IMR-90 (cell line): ENCODE measurements around the gene TAOK1. TPM values are rescaled to one million over a fixed set of nuclear protein-coding genes. Genes with fewer than 3 reads are reported as not detected.

Experiments used
- ATAC-seq: fragments of 200-7000 bp; cut with Tn5 transposase; 2 replicates; pipeline ENCODE4 v1.9.1; 2020; ENCODE audit warnings: low read depth, mild to moderate bottlenecking, moderate library complexity
- BruUV-seq: library from RNA; stranded (reverse); fragments of 400-500 nt; replicated peaks from 2 replicates; lab custom pipeline; 2021; lab: Mats Ljungman, UMichigan
- CTCF ChIA-PET: fragments of 300-600 bp; formaldehyde crosslinking; extraction: SDS; loops from one replicate; lab custom pipeline; 2021; ENCODE audit warnings: antibody characterized with exemption; lab: Yijun Ruan, JAX
- POLR2A ChIA-PET: fragments of 300-600 bp; sonication (Branson Sonifier 250); formaldehyde crosslinking; loops from one replicate; lab custom pipeline; 2022; ENCODE audit warnings: antibody characterized with exemption; ENCODE audit not compliant: unreplicated experiment; lab: Charles Lee
- DNase-seq: peaks from one replicate; pipeline ENCODE4 v3.0.0; 2013
- H2AFZ ChIP-seq: replicated peaks from 2 replicates; pipeline ENCODE3; 2013; ENCODE audit warnings: low read length, mild to moderate bottlenecking; ENCODE audit not compliant: poor library complexity
- H2AK5ac ChIP-seq: 2 replicates; pipeline ENCODE4 v1.6.1; 2013; ENCODE audit warnings: low read depth, low read length, inconsistent platforms
- H2AK9ac ChIP-seq: replicated peaks from 2 replicates; pipeline ENCODE3; 2013; ENCODE audit warnings: mild to moderate bottlenecking, low read depth, low read length, moderate library complexity; ENCODE audit not compliant: poor library complexity
- H2BK120ac ChIP-seq: 2 replicates; pipeline ENCODE4 v1.6.1; 2013; ENCODE audit warnings: low read depth, low read length, inconsistent platforms
- H2BK15ac ChIP-seq: 3 replicates; pipeline ENCODE4 v1.6.1; 2013; ENCODE audit warnings: low read depth, low read length, inconsistent platforms
- H2BK20ac ChIP-seq: 2 replicates; pipeline ENCODE4 v1.6.1; 2013; ENCODE audit warnings: low read depth, mild to moderate bottlenecking, inconsistent platforms, low read length, moderate library complexity
- H2BK5ac ChIP-seq: 2 replicates; pipeline ENCODE4 v1.6.1; 2013; ENCODE audit warnings: mild to moderate bottlenecking, low read depth, low read length, inconsistent platforms; ENCODE audit not compliant: poor library complexity, severe bottlenecking
- H3K14ac ChIP-seq: replicated peaks from 2 replicates; pipeline ENCODE4 v1.6.1; 2013; ENCODE audit warnings: low read depth, low read length, inconsistent platforms
- H3K18ac ChIP-seq: 2 replicates; pipeline ENCODE4 v1.6.1; 2013; ENCODE audit warnings: low read depth, low read length, control low read depth
- H3K23ac ChIP-seq: 2 replicates; pipeline ENCODE4 v1.6.1; 2013; ENCODE audit warnings: low read depth, low read length, inconsistent platforms
- H3K27ac ChIP-seq: 2 replicates; pipeline ENCODE4 v1.5.1; 2013; ENCODE audit warnings: mild to moderate bottlenecking, control low read depth, low read length; ENCODE audit not compliant: insufficient read depth
- H3K27me3 ChIP-seq: 2 replicates; pipeline ENCODE4 v1.6.1; 2013; ENCODE audit warnings: low read length; ENCODE audit not compliant: control insufficient read depth, insufficient read depth
- H3K36me3 ChIP-seq: 2 replicates; pipeline ENCODE4 v1.6.1; 2013; ENCODE audit warnings: low read length, mixed read lengths; ENCODE audit not compliant: control insufficient read depth, insufficient read depth
- H3K4ac ChIP-seq: 2 replicates; pipeline ENCODE4 v1.6.1; 2013; ENCODE audit warnings: low read depth, low read length, inconsistent platforms
- H3K4me1 ChIP-seq: 2 replicates; pipeline ENCODE4 v1.6.1; 2013; ENCODE audit warnings: low read length, mixed read lengths; ENCODE audit not compliant: control insufficient read depth, insufficient read depth
- H3K4me2 ChIP-seq: 2 replicates; pipeline ENCODE4 v1.6.1; 2013; ENCODE audit warnings: low read depth, mild to moderate bottlenecking, control low read depth, low read length, moderate library complexity
- H3K4me3 ChIP-seq: 2 replicates; pipeline ENCODE4 v1.5.1; 2013; ENCODE audit warnings: low read depth, mild to moderate bottlenecking, control low read depth, low read length, moderate library complexity; ENCODE audit not compliant: insufficient read depth
- H3K56ac ChIP-seq: 2 replicates; pipeline ENCODE4 v1.6.1; 2013; ENCODE audit warnings: low read length, inconsistent platforms; ENCODE audit not compliant: insufficient read depth; ENCODE audit errors: extremely low read depth
- H3K79me1 ChIP-seq, 2 experiments: 2 replicates each; pipeline ENCODE4 v1.6.1; 2013; ENCODE audit warnings: low read length in 2 of 2, inconsistent platforms in 1 of 2, low read depth in 1 of 2
- H3K9ac ChIP-seq: 2 replicates; pipeline ENCODE4 v1.6.1; 2013; ENCODE audit warnings: low read depth, low read length, control low read depth
- H3K9me1 ChIP-seq: 2 replicates; pipeline ENCODE4 v1.6.1; 2013; ENCODE audit warnings: low read length, inconsistent platforms; ENCODE audit not compliant: insufficient read depth
- H3K9me3 ChIP-seq: 2 replicates; pipeline ENCODE4 v1.6.1; 2013; ENCODE audit warnings: low read length; ENCODE audit not compliant: control insufficient read depth, insufficient read depth
- H4K20me1 ChIP-seq: 2 replicates; pipeline ENCODE4 v1.6.1; 2013; ENCODE audit warnings: low read length, inconsistent platforms; ENCODE audit not compliant: insufficient read depth
- H4K5ac ChIP-seq: 2 replicates; pipeline ENCODE4 v1.6.1; 2013; ENCODE audit warnings: mild to moderate bottlenecking, low read depth, low read length, control low read depth
- H4K8ac ChIP-seq, 2 experiments: 2 replicates each; pipeline ENCODE4 v1.6.1; 2013; ENCODE audit warnings: low read depth in 2 of 2, low read length in 2 of 2, control low read depth in 1 of 2, inconsistent platforms in 1 of 2
- H4K91ac ChIP-seq: 2 replicates; pipeline ENCODE4 v1.6.1; 2013; ENCODE audit warnings: low read depth, low read length, inconsistent platforms; ENCODE audit not compliant: insufficient read depth
- CEBPB ChIP-seq: IDR thresholded peaks from 2 replicates; pipeline ENCODE4 v1.6.1; 2012; ENCODE audit warnings: low read depth, low read length, improper control_type of control experiment
- CTCF ChIP-seq: conservative IDR thresholded peaks from 2 replicates; pipeline ENCODE4 v1.5.1; 2012; ENCODE audit warnings: mild to moderate bottlenecking, low read depth, low read length, improper control_type of control experiment
- MAFK ChIP-seq: IDR thresholded peaks from 2 replicates; pipeline ENCODE4 v1.6.1; 2012; ENCODE audit warnings: low read depth, low read length, improper control_type of control experiment
- WGBS, 2 experiments: methylation state at CpG; one replicate each; pipeline versions ENCODE4 v1.1.5 to v1.1.7; 2013; ENCODE audit warnings: missing lambda C conversion rate in 2 of 2; ENCODE audit not compliant: insufficient read length in 1 of 2; ENCODE audit errors: extremely low coverage in 2 of 2; 5-methylcytosine and 5-hydroxymethylcytosine counted together
- dilution Hi-C: fragments of 300-500 bp; cut with HindIII; formaldehyde crosslinking; loops from one replicate; pipeline ENCODE4 v1.14.3; 2018; ENCODE audit warnings: low sequenced_read_pairs; ENCODE audit not compliant: unreplicated experiment
- in situ Hi-C: fragments of 300-500 bp; cut with MboI; formaldehyde crosslinking; loops from 3 replicates; pipeline ENCODE4 v1.14.3; 2019; ENCODE audit warnings: low sequenced_read_pairs, inconsistent platforms, mixed read lengths
- intact Hi-C: fragments of 100-400 bp; cut with micrococcal nuclease; formaldehyde crosslinking; loops from 2 replicates; pipeline ENCODE4 v1.10.0; 2022
- polyA plus RNA-seq, 3 experiments: library from polyadenylated mRNA; depleted of rRNA; stranded (reverse); fragments of >200 nt; gene quantifications; 2 replicates each; pipeline ENCODE4 v1.2.3, GENCODE V29; 2012; ENCODE audit warnings: low replicate concordance in 1 of 3
- total RNA-seq: library from RNA; depleted of rRNA; stranded (reverse); fragments of >200 nt; gene quantifications from 2 replicates; pipeline ENCODE4 v1.2.3, GENCODE V29; 2012

The TAOK1 gene
- total and polyA plus RNA-seq, 2 of the 4 experiments (the other 2 are of a cell fraction) = 9.8 to 91.8 TPM

- in situ Hi-C loops = no loop called here
- POLR2A ChIA-PET = no interaction called here
- dilution Hi-C loops = no loop called here
- Histone ChIP-seq H3K9me1 (no peaks in the 10 kb centered on the region; the same call in 1 of the 2 replicates), H3K14ac (peak overlapping the region; percentile 92), H2AFZ (peak overlapping the region; percentile 94), H2BK120ac (peak overlapping the region; percentile 28; the same call in 1 of the 2 replicates), H3K27me3 (no peaks in the 10 kb centered on the region), H3K79me1 (peaks cover 5 to 44% of the 10 kb centered on the region in 2 experiments), H3K4me2 (peak overlapping the region; percentile 93), H3K36me3 (peaks cover 16% of the 10 kb centered on the region), H4K20me1 (no peaks in the 10 kb centered on the region), H3K4me3 (peak overlapping the region; percentile 97), H3K9ac (peak overlapping the region; percentile 87), H4K8ac (peak overlapping the region; percentile 80 to 89; a peak in 3 of 4 replicates), H4K91ac (peak overlapping the region; percentile 84), H3K23ac (peak overlapping the region; percentile 70; the same call in 1 of the 2 replicates), H3K56ac (no peak overlapping the region), H2AK5ac (peak overlapping the region; percentile 60), H2BK5ac (peak overlapping the region; percentile 78), H3K27ac (peak overlapping the region; percentile 88), H3K18ac (no peak overlapping the region), H2BK20ac (no peak overlapping the region), H2BK15ac (no peak overlapping the region), H4K5ac (peak overlapping the region; percentile 44; the same call in 1 of the 2 replicates), H3K9me3 (no peaks in the 10 kb centered on the region), H2AK9ac (peak overlapping the region; percentile 97), H3K4me1 (peaks cover 11% of the 10 kb centered on the region), H3K4ac (peak overlapping the region; percentile 65)
- TF ChIP-seq CTCF = no peak
- no peak for TF ChIP-seq MAFK
- TF ChIP-seq CEBPB = no peak
- DNase-seq = peak; percentile 35
- WGBS, 2 experiments = 88% methylated on average over 1 of the region's 14 CpGs; no CpG with 5 or more reads in 1 of the 2 experiments
- CTCF ChIA-PET = interaction anchor here (0.6 to 1.4 kb wide), 3 partner anchors 14 to 818 kb away, joined by 4 read pairs; no protein-coding TSS in a partner anchor
- intact Hi-C loops = loop anchor here (10.0 kb wide), 1 partner anchor 425 kb away; no protein-coding TSS in a partner anchor
- no TSS peak for BruUV-seq
- ATAC-seq = no peak
Observed at GRCh38 chr17:29569245-29569950, 179.2 kb downstream of the TAOK1 start.
